Measurements from ENCODE around the gene ODF2. TPM values are rescaled to one million over a fixed set of nuclear protein-coding genes. Genes with fewer than 3 reads are reported as not detected.
"Not testable (repeated sequence)": the region's sequence is repeated elsewhere in the genome, so short reads cannot be mapped to it uniquely, and the experiment has no call there.

The ODF2 gene
- total RNA-seq, 4 donors from 2014 or later: 13.2 to 62.3 (median 19.8) TPM

GRCh38 chr9:128504485-128505413 lies 48.9 kb downstream of the ODF2 start, which contains the start of gene GLE1:
TSS of gene GLE1 (plus strand) at chr9:128504719. CDS start at chr9:128504806, 87 bp downstream.
- TF ChIP-seq POLR2A (IDR thresholded peaks at IDR 0.05) (peak; percentile 85), POLR2AphosphoS5 (IDR thresholded peaks at IDR 0.05) (peak; percentile 88 to 93 (median 90)), CTCF (IDR thresholded peaks at IDR 0.05) (no peak)
- peak; percentile 97 for DNase-seq
- Histone ChIP-seq H3K4me1 (peaks cover 14 to 22% (median 20%) of the 10 kb centered on the region in 4 donors), H3K4me3 (peak within 1 kb of the TSS; percentile 34 to 96 (median 64)), H3K27ac (peak within 1 kb of the TSS; percentile 79 to 93 (median 89)), H3K9me3 (no peaks in the 10 kb centered on the region), H3K27me3 (no peaks in the 10 kb centered on the region), H3K36me3 (peaks cover 0 to 4% (median 1%) of the 10 kb centered on the region in 4 donors)
- intact Hi-C loops (cut with DNase I; ENCODE audit: low total_unique reads): loop anchor here (5.0 kb wide), 1 partner anchor 43 kb away; no protein-coding TSS in a partner anchor
- WGBS, 2 donors (ENCODE audit: low coverage in 1 of 2): 0% methylated on average over 3 to 58 of the region's 64 CpGs
- in situ Hi-C loops (cut with MboI; ENCODE audit: low pct_ligation_motif_present in 1 of 4, low pct_unique_long_range_greater_than_20kb in 1 of 4, low sequenced_read_pairs in 3 of 4): no loop called here

DNA sequence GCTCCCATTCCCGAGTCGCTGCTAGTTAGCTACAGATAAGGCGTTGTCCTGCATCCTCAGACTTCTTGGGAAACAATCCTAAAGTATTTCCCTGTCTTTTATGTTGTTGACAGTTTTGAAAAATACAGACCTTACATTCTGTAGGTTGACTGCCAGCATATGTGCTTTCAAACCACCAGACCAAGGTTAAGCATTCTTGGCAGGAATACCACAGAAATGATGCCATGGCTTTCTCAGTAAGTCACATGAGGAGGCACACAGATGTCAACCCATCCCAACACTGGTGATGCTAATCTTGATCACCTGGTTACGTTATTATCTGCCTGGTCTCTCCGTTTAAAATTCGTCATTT lies 49.6 kb downstream of the ODF2 start:
- peak overlapping the region in 3 of 4 donors; percentile 59 to 96 (median 68) for H3K4me3 ChIP-seq
- TF ChIP-seq EP300 (IDR thresholded peaks at IDR 0.05; ENCODE audit: low read depth): no peak
- 26 to 33% methylated on average over 6 of the region's 6 CpGs for WGBS, 2 donors (ENCODE audit: low coverage in 1 of 2)
- in situ Hi-C loops (cut with MboI; ENCODE audit: low pct_ligation_motif_present in 1 of 4, low pct_unique_long_range_greater_than_20kb in 1 of 4, low sequenced_read_pairs in 3 of 4): no loop called here
- intact Hi-C loops (cut with DNase I; ENCODE audit: low total_unique reads): loop anchor here (5.0 kb wide), 1 partner anchor 42 kb away; no protein-coding TSS in a partner anchor
- H3K27me3 ChIP-seq: no peaks in the 10 kb centered on the region
- H3K27ac ChIP-seq: peak overlapping the region; percentile 79 to 93 (median 89)
- H3K36me3 ChIP-seq: peaks cover 0 to 10% (median 3%) of the 10 kb centered on the region in 4 donors
- peaks cover 14 to 22% (median 20%) of the 10 kb centered on the region in 4 donors for H3K4me1 ChIP-seq
- DNase-seq: no peak
- H3K9me3 ChIP-seq: no peaks in the 10 kb centered on the region

- H3K4me3 ChIP-seq: peak overlapping the region in 1 of 4 donors; percentile 96
- peaks cover 14 to 22% (median 20%) of the 10 kb centered on the region in 4 donors for H3K4me1 ChIP-seq
Measured at GRCh38 chr9:128505906-128506305, 50.1 kb downstream of the ODF2 start.

GRCh38 chr9:128512820-128513219 lies 57.0 kb downstream of the ODF2 start:
- H3K27ac ChIP-seq: no peak overlapping the region
- WGBS, 2 donors (ENCODE audit: low coverage in 1 of 2): 95 to 96% methylated on average over 4 to 9 of the region's 9 CpGs
- H3K9me3 ChIP-seq: no peaks in the 10 kb centered on the region
- no peak for DNase-seq
- no peaks in the 10 kb centered on the region for H3K27me3 ChIP-seq
- intact Hi-C loops (cut with DNase I; ENCODE audit: low total_unique reads) (no loop called here), in situ Hi-C loops (cut with MboI; ENCODE audit: low pct_ligation_motif_present in 1 of 4, low pct_unique_long_range_greater_than_20kb in 1 of 4, low sequenced_read_pairs in 3 of 4) (no loop called here)
- no peak for TF ChIP-seq POLR2AphosphoS5 (IDR thresholded peaks at IDR 0.05)
- TF ChIP-seq CTCF (IDR thresholded peaks at IDR 0.05): no peak
- no peak for TF ChIP-seq POLR2A (IDR thresholded peaks at IDR 0.05)
- TF ChIP-seq EP300 (IDR thresholded peaks at IDR 0.05; ENCODE audit: low read depth): no peak
- H3K4me3 ChIP-seq: no peak overlapping the region
- H3K4me1 ChIP-seq: no peaks in the 10 kb centered on the region
- peaks cover 0 to 49% (median 20%) of the 10 kb centered on the region in 4 donors for H3K36me3 ChIP-seq

More at GRCh38 chr9:128505906-128506305, 50.1 kb downstream of the ODF2 start:
- in situ Hi-C loops (cut with MboI; ENCODE audit: low pct_ligation_motif_present in 1 of 4, low pct_unique_long_range_greater_than_20kb in 1 of 4, low sequenced_read_pairs in 3 of 4); DNase-seq; H3K9me3 ChIP-seq; H3K27me3 ChIP-seq: not testable (repeated sequence)
- peak overlapping the region in 1 of 4 donors; percentile 93 for H3K27ac ChIP-seq
- 88 to 91% methylated on average over 9 to 12 of the region's 12 CpGs for WGBS, 2 donors (ENCODE audit: low coverage in 1 of 2)
- intact Hi-C loops (cut with DNase I; ENCODE audit: low total_unique reads): loop anchor here (5.0 kb wide), 1 partner anchor 41 kb away; no protein-coding TSS in a partner anchor
- peaks cover 0 to 14% (median 3%) of the 10 kb centered on the region in 4 donors for H3K36me3 ChIP-seq

- Histone ChIP-seq H3K9me3 (no peaks in the 10 kb centered on the region), H3K27ac (no peak overlapping the region), H3K4me1 (peaks cover 0 to 5% (median 0%) of the 10 kb centered on the region in 4 donors), H3K36me3 (peaks cover 0 to 62% (median 31%) of the 10 kb centered on the region in 4 donors), H3K27me3 (no peaks in the 10 kb centered on the region), H3K4me3 (no peak overlapping the region)
- TF ChIP-seq EP300 (IDR thresholded peaks at IDR 0.05; ENCODE audit: low read depth): no peak
- intact Hi-C loops (cut with DNase I; ENCODE audit: low total_unique reads): loop anchor here (5.0 kb wide), 1 partner anchor 1350 kb away; no protein-coding TSS in a partner anchor
- no peak for DNase-seq
- WGBS, 2 donors (ENCODE audit: low coverage in 1 of 2): 75 to 90% methylated on average over 3 to 6 of the region's 6 CpGs
- in situ Hi-C loops (cut with MboI; ENCODE audit: low pct_ligation_motif_present in 1 of 4, low pct_unique_long_range_greater_than_20kb in 1 of 4, low sequenced_read_pairs in 3 of 4): no loop called here
Measured at GRCh38 chr9:128521956-128522355, 66.2 kb downstream of the ODF2 start.
